Left ventricle myocardium inferior (tissue), 1 donor: ENCODE measurements around the gene ANKS6. TPM values are rescaled to one million over a fixed set of nuclear protein-coding genes. Genes with fewer than 3 reads are reported as not detected.

ENCODE experiments used
- DNase-seq: peaks from one replicate; pipeline ENCODE4 v3.0.0-alpha.2; 2020
- H3K27ac ChIP-seq: fragments of 200-600 bp; replicated peaks from 2 replicates; pipeline ENCODE4 v1.8.0; 2021
- H3K27me3 ChIP-seq: fragments of 200-600 bp; 2 replicates; pipeline ENCODE4 v1.8.0; 2021; ENCODE audit warnings: low read depth
- H3K36me3 ChIP-seq: fragments of 200-600 bp; 2 replicates; pipeline ENCODE4 v1.8.0; 2021
- H3K4me1 ChIP-seq: fragments of 200-600 bp; 2 replicates; pipeline ENCODE4 v1.8.0; 2021
- H3K4me3 ChIP-seq: fragments of 200-600 bp; 2 replicates; pipeline ENCODE4 v1.8.0; 2021; ENCODE audit warnings: mild to moderate bottlenecking, moderate library complexity
- H3K9me3 ChIP-seq: fragments of 200-600 bp; replicated peaks from 2 replicates; pipeline ENCODE4 v1.8.0; 2021
- CTCF ChIP-seq: fragments of 200-600 bp; IDR thresholded peaks from 2 replicates; pipeline ENCODE4 v1.8.0; 2021; ENCODE audit warnings: antibody characterized with exemption, mild to moderate bottlenecking, borderline replicate concordance
- intact Hi-C: fragments of 100-400 bp; cut with micrococcal nuclease; formaldehyde crosslinking; loops from one replicate; pipeline ENCODE4 v1.11.0; 2022
- total RNA-seq: library from RNA; stranded (reverse); fragmentation: NEBNext Ultra II Directional; extraction: Animal tissue kit (Norgen Biotek cat#: 25700); gene quantifications from one replicate; pipeline ENCODE4 v1.2.1, GENCODE V29; 2021
- donor health status: DM: no; HTN: yes; CAD: no; lungs with severe emphysema.

The ANKS6 gene
- total RNA-seq, 1 donor from 2014 or later: 4.8 TPM

- Histone ChIP-seq H3K27ac (no peak overlapping the region), H3K27me3 (no peaks in the 10 kb centered on the region), H3K36me3 (peaks cover 57% of the 10 kb centered on the region), H3K4me3 (no peak overlapping the region), H3K9me3 (peaks cover 31% of the 10 kb centered on the region), H3K4me1 (no peaks in the 10 kb centered on the region)
- no peak for TF ChIP-seq CTCF
- no peak for DNase-seq
- intact Hi-C loops: no loop called here
Measured at GRCh38 chr9:98760231-98760630, 36.1 kb downstream of the ANKS6 start.

- Histone ChIP-seq H3K27ac (no peak overlapping the region), H3K27me3 (no peaks in the 10 kb centered on the region), H3K9me3 (peaks cover 14% of the 10 kb centered on the region), H3K4me1 (no peaks in the 10 kb centered on the region), H3K36me3 (peaks cover 49% of the 10 kb centered on the region), H3K4me3 (no peak overlapping the region)
- no peak for TF ChIP-seq CTCF
- intact Hi-C loops: no loop called here
- DNase-seq: no peak
Measured at GRCh38 chr9:98755006-98755618, 41.2 kb downstream of the ANKS6 start.

- Histone ChIP-seq H3K36me3 (peaks cover 31% of the 10 kb centered on the region), H3K27ac (no peak overlapping the region), H3K4me1 (no peaks in the 10 kb centered on the region), H3K4me3 (no peak overlapping the region), H3K27me3 (no peaks in the 10 kb centered on the region), H3K9me3 (peaks cover 3% of the 10 kb centered on the region)
- no peak for DNase-seq
- no peak for TF ChIP-seq CTCF
- intact Hi-C loops: no loop called here
Measured at GRCh38 chr9:98751210-98751609, 45.1 kb downstream of the ANKS6 start.

- no peak for TF ChIP-seq CTCF
- Histone ChIP-seq H3K27ac (no peak overlapping the region), H3K4me3 (no peak overlapping the region), H3K36me3 (peaks cover 25% of the 10 kb centered on the region), H3K27me3 (no peaks in the 10 kb centered on the region), H3K4me1 (no peaks in the 10 kb centered on the region), H3K9me3 (peaks cover 3% of the 10 kb centered on the region)
- DNase-seq: no peak
- intact Hi-C loops: no loop called here
Measured at GRCh38 chr9:98750364-98751060, 45.8 kb downstream of the ANKS6 start.

- Histone ChIP-seq H3K27ac (no peak overlapping the region), H3K4me3 (no peak overlapping the region), H3K27me3 (no peaks in the 10 kb centered on the region), H3K9me3 (peaks cover 3% of the 10 kb centered on the region), H3K4me1 (no peaks in the 10 kb centered on the region), H3K36me3 (peaks cover 24% of the 10 kb centered on the region)
- TF ChIP-seq CTCF: no peak
- DNase-seq: no peak
- intact Hi-C loops: no loop called here
Measured at GRCh38 chr9:98747476-98747875, 48.9 kb downstream of the ANKS6 start.
